Calu3 (cell line): Measurements from ENCODE around the gene LAIR2. TPM values are rescaled to one million over a fixed set of nuclear protein-coding genes. Genes with fewer than 3 reads are reported as not detected.

ENCODE experiments used
- BruUV-seq: library from RNA; stranded (reverse); fragments of 400-500 nt; replicated peaks from 2 replicates; lab custom pipeline; 2021; lab: Mats Ljungman, UMichigan
- CTCF ChIA-PET: fragments of 300-600 bp; sonication (Branson Sonifier 250); formaldehyde crosslinking; loops from one replicate; lab custom pipeline; 2022; ENCODE audit warnings: antibody characterized with exemption; lab: Charles Lee
- DNase-seq: peaks from one replicate; pipeline ENCODE4 v3.0.0; 2022
- H3K27ac Mint-ChIP-seq: one replicate; pipeline ENCODE4 v1.8.0; 2022; ENCODE audit warnings: mixed read lengths; ENCODE audit not compliant: unreplicated experiment
- H3K27me3 Mint-ChIP-seq: one replicate; pipeline ENCODE4 v1.8.0; 2022; ENCODE audit warnings: mixed read lengths; ENCODE audit not compliant: unreplicated experiment
- H3K36me3 Mint-ChIP-seq: one replicate; pipeline ENCODE4 v1.8.0; 2022; ENCODE audit warnings: mild to moderate bottlenecking, moderate library complexity, mixed read lengths; ENCODE audit not compliant: insufficient read depth, unreplicated experiment
- H3K4me1 Mint-ChIP-seq: one replicate; pipeline ENCODE4 v1.8.0; 2022; ENCODE audit warnings: mild to moderate bottlenecking, low read depth, mixed read lengths; ENCODE audit not compliant: unreplicated experiment
- H3K4me3 Mint-ChIP-seq: one replicate; pipeline ENCODE4 v1.8.0; 2022; ENCODE audit warnings: mild to moderate bottlenecking, low read depth, moderate library complexity, mixed read lengths; ENCODE audit not compliant: unreplicated experiment
- H3K9me3 Mint-ChIP-seq: one replicate; pipeline ENCODE4 v1.8.0; 2022; ENCODE audit warnings: low read depth, mixed read lengths; ENCODE audit not compliant: unreplicated experiment
- CTCF ChIP-seq: fragments of 200-600 bp; IDR thresholded peaks from one replicate; pipeline ENCODE4 v1.8.0; 2022; ENCODE audit warnings: antibody characterized with exemption; ENCODE audit not compliant: unreplicated experiment
- intact Hi-C: fragments of 100-400 bp; cut with micrococcal nuclease; formaldehyde crosslinking; loops from one replicate; pipeline ENCODE4 v1.10.0; 2022; ENCODE audit not compliant: unreplicated experiment
- total RNA-seq: library from RNA; stranded (reverse); gene quantifications from 2 replicates; pipeline ENCODE4 v1.2.3, GENCODE V29; 2022

The LAIR2 gene
- total RNA-seq, 1 experiment from 2014 or later, result not detected

GRCh38 chr19:54515156-54515555, 12.5 kb downstream of the LAIR2 start:
- no TSS peak for BruUV-seq
- Mint-ChIP-seq H3K9me3 (no peaks in the 10 kb centered on the region), H3K27ac (no peak overlapping the region), H3K36me3 (peaks cover 2% of the 10 kb centered on the region), H3K27me3 (peaks cover 84% of the 10 kb centered on the region), H3K4me1 (no peaks in the 10 kb centered on the region), H3K4me3 (no peak overlapping the region)
- intact Hi-C loops, result no loop called here
- DNase-seq, result no peak
- CTCF ChIA-PET, result interaction anchor here (0.6 kb wide), 1 partner anchor 30 kb away, joined by 4 read pairs; no protein-coding TSS in a partner anchor
- TF ChIP-seq CTCF, result no peak

GRCh38 chr19:54517483-54517882, 14.9 kb downstream of the LAIR2 start:
- TF ChIP-seq CTCF, result no peak
- H3K4me3 Mint-ChIP-seq, result no peak overlapping the region
- H3K9me3 Mint-ChIP-seq, result no peaks in the 10 kb centered on the region
- intact Hi-C loops, result no loop called here
- BruUV-seq, result no TSS peak
- H3K27ac Mint-ChIP-seq, result no peak overlapping the region
- H3K4me1 Mint-ChIP-seq, result no peaks in the 10 kb centered on the region
- CTCF ChIA-PET, result no interaction called here
- peaks cover 93% of the 10 kb centered on the region for H3K27me3 Mint-ChIP-seq
- DNase-seq, result peak; percentile 80
- no peaks in the 10 kb centered on the region for H3K36me3 Mint-ChIP-seq

- no peaks in the 10 kb centered on the region for H3K9me3 Mint-ChIP-seq
- H3K4me3 Mint-ChIP-seq, result no peak overlapping the region
- peak; percentile 9 for DNase-seq
- H3K4me1 Mint-ChIP-seq, result no peaks in the 10 kb centered on the region
- intact Hi-C loops, result no loop called here
- no peak for TF ChIP-seq CTCF
- CTCF ChIA-PET, result interaction anchor here (0.6 kb wide), 2 partner anchors 9 to 55 kb away, joined by 3 to 6 read pairs; partner anchors contain the start of gene LENG9
- no peak overlapping the region for H3K27ac Mint-ChIP-seq
- BruUV-seq, result no TSS peak
- H3K27me3 Mint-ChIP-seq, result peaks cover 90% of the 10 kb centered on the region
- H3K36me3 Mint-ChIP-seq, result no peaks in the 10 kb centered on the region
Measured at GRCh38 chr19:54518844-54519243, 16.2 kb downstream of the LAIR2 start.

- H3K4me3 Mint-ChIP-seq, result no peak overlapping the region
- H3K9me3 Mint-ChIP-seq, result peaks cover 3% of the 10 kb centered on the region
- H3K27me3 Mint-ChIP-seq, result peaks cover 82% of the 10 kb centered on the region
- intact Hi-C loops, result no loop called here
- DNase-seq, result no peak
- no peaks in the 10 kb centered on the region for H3K4me1 Mint-ChIP-seq
- BruUV-seq, result no TSS peak
- H3K36me3 Mint-ChIP-seq, result no peaks in the 10 kb centered on the region
- CTCF ChIA-PET, result no interaction called here
- no peak for TF ChIP-seq CTCF
- H3K27ac Mint-ChIP-seq, result no peak overlapping the region
Measured at GRCh38 chr19:54521022-54521859, 18.6 kb downstream of the LAIR2 start.
